Testis (tissue), 3 donors: ENCODE measurements around the gene SUCLG2. TPM values are rescaled to one million over a fixed set of nuclear protein-coding genes. Genes with fewer than 3 reads are reported as not detected.

Experiments used
- DNase-seq: peaks from one replicate; pipeline ENCODE4 v3.0.0-alpha.2; 2019
- H3K27ac ChIP-seq, 2 donors: fragments of 200-600 bp; sonication (generic); one replicate each; pipeline ENCODE4 v1.5.1; 2019
- H3K27me3 ChIP-seq: fragments of 200-600 bp; sonication (generic); one replicate; pipeline ENCODE4 v1.5.1; 2019
- H3K36me3 ChIP-seq: fragments of 200-600 bp; sonication (generic); one replicate; pipeline ENCODE4 v1.5.1; 2017; ENCODE audit warnings: low read depth; ENCODE audit errors: missing control alignments
- H3K4me1 ChIP-seq: fragments of 200-600 bp; sonication (generic); one replicate; pipeline ENCODE4 v1.5.1; 2019
- H3K4me3 ChIP-seq, 2 donors: fragments of 200-600 bp; sonication (generic); one replicate each; pipeline ENCODE4 v1.5.1; 2017 to 2019
- H3K9me3 ChIP-seq: fragments of 200-600 bp; sonication (generic); one replicate; pipeline ENCODE4 v1.5.1; 2017
- POLR2A ChIP-seq: fragments of 450-650 bp; IDR thresholded peaks from one replicate; pipeline ENCODE4 v1.6.1; 2017; ENCODE audit warnings: antibody characterized with exemption, mild to moderate bottlenecking, moderate library complexity
- WGBS, 2 donors: methylation state at CpG; one replicate each; pipeline ENCODE4 v1.1.5; 2018; 5-methylcytosine and 5-hydroxymethylcytosine counted together
- intact Hi-C: fragments of 100-400 bp; cut with DNase I; formaldehyde crosslinking; loops from one replicate; pipeline ENCODE4 v1.15.1; 2023; ENCODE audit warnings: low total_unique reads
- polyA plus RNA-seq: library from polyadenylated mRNA; stranded (reverse); fragments of 350-450 nt; fragmentation: Illumina TruSeq; extraction: RNeasy Lipid Tissue Mini Kit (QIAGEN cat#74804); gene quantifications from one replicate; pipeline ENCODE4 v1.2.3, GENCODE V29; 2014; ENCODE audit warnings: low read depth, low replicate concordance; ENCODE audit not compliant: insufficient read depth
- total RNA-seq, 2 donors: library from RNA; depleted of rRNA; stranded (reverse); fragments of >200 nt; gene quantifications; one replicate each; pipeline ENCODE4 v1.2.3, GENCODE V29; 2016
- TF ChIP-seq, protein P1 (sequence below), 3 experiments: fragments of 450-650 bp in 2 of 3; fragments of 200-600 bp in 1 of 3; sonication (generic) in 1 of 3; IDR thresholded peaks; one replicate each; pipeline ENCODE4 v1.5.1; 2016 to 2019; ENCODE audit warnings: antibody characterized with exemption in 3 of 3, mild to moderate bottlenecking in 2 of 3, moderate library complexity in 1 of 3

SUCLG2 gene
- total and polyA plus RNA-seq, 3 donors from 2014 or later = 18.0 to 28.7 (median 23.8) TPM

DNA sequence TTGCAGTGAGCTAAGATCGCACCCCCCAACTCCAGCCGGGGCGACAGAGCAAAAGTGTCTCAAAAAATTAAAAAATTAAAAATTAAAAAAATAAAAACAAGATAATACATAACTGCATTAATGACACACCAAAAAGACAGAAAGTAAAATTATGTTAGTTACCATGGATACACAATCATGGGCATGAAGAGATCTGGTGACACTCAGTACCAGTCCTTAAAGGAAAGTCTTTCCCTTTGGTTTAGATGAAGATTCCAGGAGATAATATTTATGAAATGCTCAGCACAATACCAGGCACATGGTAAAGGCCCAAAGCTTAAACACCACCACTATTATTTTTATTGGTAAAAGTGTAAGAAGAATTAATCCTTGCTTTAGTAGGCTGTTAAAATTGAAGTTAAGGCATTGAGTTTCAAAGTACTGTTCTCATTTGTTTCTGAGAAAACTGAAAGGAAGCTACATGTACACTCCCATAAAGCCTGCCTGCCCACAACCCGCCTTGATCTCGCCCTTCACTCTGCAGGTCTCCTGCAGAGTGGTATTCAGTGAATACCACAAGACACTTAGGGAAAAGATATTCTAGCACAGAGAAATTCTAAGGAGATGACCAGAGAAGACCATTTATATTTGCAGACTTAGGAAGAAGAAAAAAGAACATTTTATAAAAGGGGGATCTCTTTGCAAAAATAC lies 52.3 kb downstream of the SUCLG2 start:
- H3K36me3 ChIP-seq = no peaks in the 10 kb centered on the region
- no peaks in the 10 kb centered on the region for H3K4me1 ChIP-seq
- H3K9me3 ChIP-seq = no peaks in the 10 kb centered on the region
- TF ChIP-seq POLR2A = no peak
- TF ChIP-seq, protein P1, sequence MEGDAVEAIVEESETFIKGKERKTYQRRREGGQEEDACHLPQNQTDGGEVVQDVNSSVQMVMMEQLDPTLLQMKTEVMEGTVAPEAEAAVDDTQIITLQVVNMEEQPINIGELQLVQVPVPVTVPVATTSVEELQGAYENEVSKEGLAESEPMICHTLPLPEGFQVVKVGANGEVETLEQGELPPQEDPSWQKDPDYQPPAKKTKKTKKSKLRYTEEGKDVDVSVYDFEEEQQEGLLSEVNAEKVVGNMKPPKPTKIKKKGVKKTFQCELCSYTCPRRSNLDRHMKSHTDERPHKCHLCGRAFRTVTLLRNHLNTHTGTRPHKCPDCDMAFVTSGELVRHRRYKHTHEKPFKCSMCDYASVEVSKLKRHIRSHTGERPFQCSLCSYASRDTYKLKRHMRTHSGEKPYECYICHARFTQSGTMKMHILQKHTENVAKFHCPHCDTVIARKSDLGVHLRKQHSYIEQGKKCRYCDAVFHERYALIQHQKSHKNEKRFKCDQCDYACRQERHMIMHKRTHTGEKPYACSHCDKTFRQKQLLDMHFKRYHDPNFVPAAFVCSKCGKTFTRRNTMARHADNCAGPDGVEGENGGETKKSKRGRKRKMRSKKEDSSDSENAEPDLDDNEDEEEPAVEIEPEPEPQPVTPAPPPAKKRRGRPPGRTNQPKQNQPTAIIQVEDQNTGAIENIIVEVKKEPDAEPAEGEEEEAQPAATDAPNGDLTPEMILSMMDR (IDR thresholded peaks at IDR 0.05) = no peak
- no peak overlapping the region for H3K27ac ChIP-seq
- DNase-seq = no peak
- H3K27me3 ChIP-seq = no peaks in the 10 kb centered on the region
- intact Hi-C loops = no loop called here
- WGBS, 2 donors = 96 to 97% methylated on average over 5 of the region's 5 CpGs
- H3K4me3 ChIP-seq = no peak overlapping the region

DNA sequence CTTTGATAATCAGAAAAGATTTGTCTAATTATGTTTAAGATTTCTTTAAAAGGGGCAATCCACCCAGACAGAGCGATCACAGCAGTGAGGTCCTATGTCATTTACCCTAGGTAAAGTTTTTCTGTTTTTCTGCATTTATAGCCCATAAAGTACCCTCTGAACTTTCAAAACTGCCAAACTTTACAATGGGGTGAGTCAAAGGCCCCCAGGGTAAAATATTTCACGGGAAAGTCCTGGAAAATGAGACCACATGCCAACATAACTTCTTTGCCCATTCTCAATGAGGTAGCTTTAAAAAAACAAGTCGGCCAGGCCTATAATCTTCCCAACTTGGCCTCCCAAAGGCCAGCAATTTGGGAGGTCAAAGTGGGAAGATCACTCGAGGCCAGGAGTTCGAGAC lies 53.0 kb downstream of the SUCLG2 start:
- Histone ChIP-seq H3K36me3 (no peaks in the 10 kb centered on the region), H3K4me3 (no peak overlapping the region), H3K4me1 (no peaks in the 10 kb centered on the region), H3K27ac (no peak overlapping the region), H3K9me3 (no peaks in the 10 kb centered on the region), H3K27me3 (no peaks in the 10 kb centered on the region)
- no peak for DNase-seq
- 65 to 79% methylated on average over 5 of the region's 5 CpGs for WGBS, 2 donors
- intact Hi-C loops = no loop called here
- no peak for TF ChIP-seq POLR2A
- TF ChIP-seq, protein P1 (IDR thresholded peaks at IDR 0.05) = no peak

DNA sequence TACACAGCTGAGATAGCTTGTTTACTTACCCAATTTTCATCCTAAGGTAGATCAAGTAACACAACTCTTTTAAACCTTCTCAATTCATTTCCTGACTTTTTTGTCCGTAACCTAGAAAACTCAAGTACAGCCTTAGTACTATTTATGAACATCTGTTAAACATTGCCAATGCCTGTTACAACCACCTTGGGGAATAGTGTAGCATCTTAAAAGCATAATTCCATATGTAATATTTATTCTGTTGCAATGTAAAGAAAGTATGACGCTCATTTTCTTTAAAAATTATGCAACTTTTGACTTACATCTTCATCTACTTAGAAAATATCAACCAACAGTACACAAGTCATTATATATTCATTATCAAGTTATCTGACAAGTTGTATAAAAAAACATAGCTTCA lies 54.6 kb downstream of the SUCLG2 start:
- no peak for DNase-seq
- 89 to 94% methylated on average over 2 of the region's 2 CpGs for WGBS, 2 donors
- Histone ChIP-seq H3K36me3 (no peaks in the 10 kb centered on the region), H3K27ac (no peak overlapping the region), H3K27me3 (no peaks in the 10 kb centered on the region), H3K4me3 (no peak overlapping the region), H3K9me3 (no peaks in the 10 kb centered on the region), H3K4me1 (no peaks in the 10 kb centered on the region)
- TF ChIP-seq, protein P1 (IDR thresholded peaks at IDR 0.05) = no peak
- no peak for TF ChIP-seq POLR2A
- intact Hi-C loops = no loop called here

DNA sequence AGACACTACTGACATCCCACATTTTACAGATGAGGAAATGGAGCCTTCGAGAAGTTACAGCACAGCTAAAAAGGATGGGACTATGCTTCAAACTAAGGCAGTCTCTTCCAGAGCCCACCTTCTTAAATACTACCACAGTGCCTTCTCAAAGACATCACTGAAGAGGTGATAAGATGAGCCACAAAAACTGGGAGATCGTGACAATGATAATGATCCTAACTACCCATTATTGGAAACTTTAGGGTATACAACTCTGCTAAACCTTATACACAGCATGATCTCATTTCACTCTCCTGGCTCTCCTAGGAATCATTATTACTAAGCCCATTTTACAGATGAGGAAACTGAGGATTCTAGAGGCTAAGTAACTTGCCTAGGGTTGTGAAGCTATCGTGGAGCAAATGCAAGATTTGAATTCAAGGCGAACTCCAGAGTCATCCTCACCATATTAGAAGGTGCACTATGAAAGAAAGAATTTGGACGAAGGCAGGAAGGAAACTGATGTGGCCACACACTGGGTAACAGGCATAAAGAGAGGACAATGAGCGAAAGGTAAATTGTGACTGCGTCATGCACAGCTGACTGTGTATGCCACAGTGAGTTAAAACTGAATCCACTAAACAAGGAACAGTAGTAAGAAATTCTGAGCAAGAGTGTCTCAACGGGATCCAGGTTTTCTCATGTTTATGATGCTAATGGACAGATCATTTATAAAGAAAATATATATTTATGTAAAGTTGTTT lies 55.4 kb downstream of the SUCLG2 start:
- H3K4me1 ChIP-seq = no peaks in the 10 kb centered on the region
- H3K4me3 ChIP-seq = no peak overlapping the region
- no peak overlapping the region for H3K27ac ChIP-seq
- no peak for TF ChIP-seq POLR2A
- TF ChIP-seq, protein P1 (IDR thresholded peaks at IDR 0.05) = no peak
- intact Hi-C loops = no loop called here
- no peaks in the 10 kb centered on the region for H3K9me3 ChIP-seq
- no peaks in the 10 kb centered on the region for H3K27me3 ChIP-seq
- H3K36me3 ChIP-seq = no peaks in the 10 kb centered on the region
- 95% methylated on average over 8 of the region's 8 CpGs for WGBS, 2 donors
- no peak for DNase-seq
